ENCODE results near the gene UBE3D. TPM values are rescaled to one million over a fixed set of nuclear protein-coding genes. Genes with fewer than 3 reads are reported as not detected.

UBE3D gene
- total RNA-seq, 2 experiments from 2014 or later: 3.8 to 4.8 TPM

DNA sequence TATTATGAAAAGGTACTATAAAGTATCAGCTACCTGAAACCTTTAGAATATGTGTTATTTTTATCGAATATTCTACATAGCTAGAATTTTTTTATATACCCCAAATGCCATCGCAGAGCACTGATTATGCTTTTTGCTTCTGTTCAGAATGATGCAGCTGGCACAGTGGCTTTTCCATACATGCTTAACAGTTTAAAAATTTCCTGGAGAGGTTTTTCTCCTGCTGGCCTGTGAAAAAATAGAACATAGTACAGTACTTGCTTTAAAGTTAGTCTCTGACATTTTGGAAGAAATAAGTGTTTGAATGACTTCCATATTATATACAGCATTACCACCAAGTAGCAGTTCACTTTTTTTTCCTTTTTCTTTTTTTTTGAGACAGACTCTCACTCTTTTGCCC is 7.1 kb upstream of the UBE3D start:
- no peaks in the 10 kb centered on the region for H3K27me3 Mint-ChIP-seq
- DNase-seq: no peak
- H3K36me3 Mint-ChIP-seq (ENCODE audit: low read depth): no peaks in the 10 kb centered on the region
- ChIA-PET POLR2A (no interaction called here), CTCF (interaction anchor here (1.5 kb wide), 1 partner anchor 11 kb away, joined by 6 read pairs; no protein-coding TSS in a partner anchor)
- no peak overlapping the region for H3K27ac Mint-ChIP-seq
- H3K4me1 Mint-ChIP-seq: peaks cover 22% of the 10 kb centered on the region
- H3K9me3 Mint-ChIP-seq: no peaks in the 10 kb centered on the region
- H3K4me3 Mint-ChIP-seq: no peak overlapping the region

DNA sequence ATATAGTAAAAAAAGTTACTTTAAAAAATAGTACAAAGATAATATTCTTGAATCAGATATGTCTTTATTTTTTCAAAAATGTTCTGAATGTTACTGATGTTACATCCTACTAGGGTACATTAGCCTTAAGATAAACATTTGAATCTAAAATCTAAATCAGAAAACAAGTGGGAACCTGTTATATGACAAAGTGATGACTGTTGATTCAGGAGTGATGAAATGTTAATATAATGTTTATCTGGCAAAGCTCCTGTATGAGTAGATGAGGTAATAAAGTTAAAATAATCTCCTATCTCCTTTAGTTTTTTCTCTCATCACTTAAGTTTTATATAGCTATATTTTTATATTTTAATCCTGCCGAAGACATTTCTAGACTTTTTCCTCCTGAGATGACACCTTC is 6.1 kb upstream of the UBE3D start:
- H3K4me3 Mint-ChIP-seq: no peak overlapping the region
- H3K36me3 Mint-ChIP-seq (ENCODE audit: low read depth): no peaks in the 10 kb centered on the region
- no peak for DNase-seq
- H3K9me3 Mint-ChIP-seq: no peaks in the 10 kb centered on the region
- ChIA-PET POLR2A (no interaction called here), CTCF (interaction anchor here (1.5 kb wide), 1 partner anchor 12 kb away, joined by 6 read pairs; no protein-coding TSS in a partner anchor)
- no peaks in the 10 kb centered on the region for H3K27me3 Mint-ChIP-seq
- H3K27ac Mint-ChIP-seq: no peak overlapping the region
- peaks cover 25% of the 10 kb centered on the region for H3K4me1 Mint-ChIP-seq

DNA sequence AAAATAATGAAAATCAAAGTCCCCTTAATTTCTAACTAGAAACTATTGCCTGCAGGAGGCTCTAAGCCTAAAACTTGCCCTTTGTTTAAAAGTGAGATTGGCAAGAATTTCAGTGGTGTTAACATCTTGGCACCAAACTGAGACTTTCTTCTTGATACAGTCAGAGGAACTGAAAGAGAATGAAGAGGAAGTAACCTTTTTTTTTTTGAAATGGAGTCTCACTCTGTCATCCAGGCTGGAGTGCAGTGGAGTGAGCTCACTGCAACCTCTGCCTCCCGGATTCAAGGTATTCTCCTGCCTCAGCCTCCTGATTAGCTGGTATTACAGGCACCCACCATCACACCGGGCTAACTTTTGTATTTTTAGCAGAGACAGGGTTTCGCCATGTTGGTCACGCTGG is 5.4 kb upstream of the UBE3D start:
- Mint-ChIP-seq H3K4me1 (peaks cover 27% of the 10 kb centered on the region), H3K36me3 (ENCODE audit: low read depth) (no peaks in the 10 kb centered on the region), H3K27ac (no peak overlapping the region), H3K4me3 (no peak overlapping the region), H3K9me3 (no peaks in the 10 kb centered on the region), H3K27me3 (no peaks in the 10 kb centered on the region)
- DNase-seq: no peak
- ChIA-PET POLR2A (no interaction called here), CTCF (no interaction called here)

DNA sequence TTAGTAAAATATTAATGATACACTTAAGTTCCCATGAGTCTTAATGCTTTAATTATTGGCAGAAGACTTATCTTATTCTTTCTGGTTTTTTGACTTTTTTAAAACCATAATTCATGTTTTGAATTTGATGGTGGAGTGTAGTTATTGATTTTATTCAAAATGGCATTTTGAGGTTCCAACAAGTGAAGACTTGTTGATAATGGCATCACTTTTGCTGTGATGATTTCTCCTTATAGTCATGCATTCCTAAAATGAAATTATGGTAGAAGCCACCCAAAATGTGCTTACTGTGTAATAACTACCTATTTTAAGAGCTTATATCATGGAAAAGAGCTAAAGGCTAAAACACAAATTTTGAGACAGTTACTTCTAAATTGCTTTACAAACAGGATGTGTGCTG is 4.0 kb upstream of the UBE3D start:
- ChIA-PET CTCF (interaction anchor here (0.7 to 7.8 kb wide), 4 partner anchors 15 to 441 kb away, joined by 3 to 228 read pairs (median 4); no protein-coding TSS in a partner anchor), POLR2A (no interaction called here)
- H3K27ac Mint-ChIP-seq: no peak overlapping the region
- DNase-seq: no peak
- H3K4me1 Mint-ChIP-seq: peaks cover 35% of the 10 kb centered on the region
- H3K27me3 Mint-ChIP-seq: no peaks in the 10 kb centered on the region
- H3K36me3 Mint-ChIP-seq (ENCODE audit: low read depth): no peaks in the 10 kb centered on the region
- no peaks in the 10 kb centered on the region for H3K9me3 Mint-ChIP-seq
- H3K4me3 Mint-ChIP-seq: no peak overlapping the region

DNA sequence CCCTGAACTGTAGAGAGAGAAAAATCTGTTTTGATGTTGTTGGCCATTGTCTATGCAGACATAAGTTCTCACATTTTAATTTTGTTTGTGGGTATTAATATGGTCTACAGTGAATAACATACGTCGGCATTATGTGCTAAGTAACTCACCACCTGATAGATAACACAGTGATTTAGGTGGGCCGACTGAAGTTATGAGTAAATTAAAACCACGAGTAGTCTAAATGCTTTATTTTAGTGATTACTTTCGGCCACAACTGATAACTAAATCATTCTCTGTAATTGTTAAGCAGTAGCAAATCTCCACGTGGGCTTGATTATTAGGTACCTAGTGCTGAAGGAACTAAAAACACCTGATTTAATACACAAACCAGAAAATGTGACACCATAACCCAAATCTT is 3.0 kb upstream of the UBE3D start:
- Mint-ChIP-seq H3K27ac (peak overlapping the region; percentile 71), H3K36me3 (ENCODE audit: low read depth) (no peaks in the 10 kb centered on the region), H3K4me1 (peaks cover 43% of the 10 kb centered on the region), H3K9me3 (no peaks in the 10 kb centered on the region), H3K27me3 (no peaks in the 10 kb centered on the region), H3K4me3 (peak overlapping the region; percentile 88)
- DNase-seq: no peak
- POLR2A ChIA-PET: interaction anchor here (1.5 to 2.2 kb wide), 3 partner anchors 14 to 820 kb away, joined by 5 to 9 read pairs (median 9); no protein-coding TSS in a partner anchor
- CTCF ChIA-PET: interaction anchor here (0.5 to 7.8 kb wide), 7 partner anchors 13 to 669 kb away, joined by 3 to 228 read pairs (median 53); partner anchors contain the start of genes PGM3, PRSS35 and RWDD2A

DNA sequence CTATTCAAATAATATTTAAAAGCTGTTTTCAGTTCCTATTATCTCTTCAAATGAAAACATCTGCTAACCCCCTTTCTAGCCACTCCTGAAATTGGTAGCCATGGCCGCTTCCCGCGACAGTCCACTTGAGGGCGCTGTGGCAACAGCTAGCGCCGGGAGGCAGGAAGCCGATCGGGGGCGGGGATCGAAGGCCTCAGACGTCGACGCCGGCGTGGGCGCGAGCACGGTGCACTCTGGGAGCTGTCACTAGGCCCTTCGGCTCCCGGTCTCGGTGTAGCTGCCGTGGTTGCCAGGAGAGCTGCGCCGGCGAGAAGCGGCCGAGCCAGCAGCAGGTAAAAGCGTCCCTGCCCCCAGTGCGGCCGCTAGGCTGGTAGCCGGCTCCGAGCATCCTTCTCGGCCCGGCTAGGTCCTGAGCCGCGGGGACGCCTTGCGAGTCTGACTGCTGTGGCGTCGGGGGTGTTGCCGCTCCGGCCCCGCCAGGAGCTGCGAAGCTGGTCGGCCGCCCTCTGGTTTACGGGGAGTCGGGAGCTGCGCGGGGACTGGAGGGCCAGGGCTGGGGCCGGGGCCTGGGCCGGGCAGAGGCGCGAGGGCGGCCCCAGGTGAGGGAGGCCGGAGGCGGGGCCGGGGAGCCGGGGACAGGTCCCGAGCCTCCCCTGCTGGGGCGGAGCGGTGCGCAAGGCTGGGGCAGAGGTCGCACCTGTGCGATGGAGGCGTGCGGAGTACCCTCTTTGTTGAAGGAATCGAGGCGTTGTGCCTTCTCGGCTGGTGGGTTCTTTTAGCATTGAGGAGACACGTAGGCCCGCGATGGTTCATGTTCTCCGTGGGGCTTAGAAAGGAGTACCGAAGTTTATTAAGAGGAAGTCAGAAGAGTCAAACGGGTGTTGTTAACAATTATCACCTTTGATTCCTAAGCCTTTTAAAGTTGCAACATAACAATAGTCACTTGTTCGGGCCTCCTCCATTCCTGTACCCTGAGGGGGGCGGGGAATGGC is 2.1 kb upstream of the UBE3D start, which contains the start of gene DOP1A:
Gene DOP1A, plus strand, starts transcription at position 224 of the 992 bp plus-strand sequence. CDS start 29,307 bp downstream, outside the sequence.
- peak within 1 kb of the TSS; percentile 71 for H3K27ac Mint-ChIP-seq
- H3K9me3 Mint-ChIP-seq: no peaks in the 10 kb centered on the region
- H3K4me1 Mint-ChIP-seq: peaks cover 43% of the 10 kb centered on the region
- peak within 1 kb of the TSS; percentile 88 for H3K4me3 Mint-ChIP-seq
- CTCF ChIA-PET: interaction anchor here (0.6 to 7.8 kb wide), 46 partner anchors 8 to 870 kb away, joined by 3 to 228 read pairs (median 6); partner anchors contain the start of genes IBTK, PGM3, PRSS35 and RWDD2A
- no peaks in the 10 kb centered on the region for H3K27me3 Mint-ChIP-seq
- peak; percentile 95 for DNase-seq
- POLR2A ChIA-PET: interaction anchor here (0.9 to 2.2 kb wide), 8 partner anchors 13 to 819 kb away, joined by 3 to 9 read pairs (median 4); partner anchors contain the start of genes PGM3 and RWDD2A
- peaks cover 1% of the 10 kb centered on the region for H3K36me3 Mint-ChIP-seq (ENCODE audit: low read depth)

DNA sequence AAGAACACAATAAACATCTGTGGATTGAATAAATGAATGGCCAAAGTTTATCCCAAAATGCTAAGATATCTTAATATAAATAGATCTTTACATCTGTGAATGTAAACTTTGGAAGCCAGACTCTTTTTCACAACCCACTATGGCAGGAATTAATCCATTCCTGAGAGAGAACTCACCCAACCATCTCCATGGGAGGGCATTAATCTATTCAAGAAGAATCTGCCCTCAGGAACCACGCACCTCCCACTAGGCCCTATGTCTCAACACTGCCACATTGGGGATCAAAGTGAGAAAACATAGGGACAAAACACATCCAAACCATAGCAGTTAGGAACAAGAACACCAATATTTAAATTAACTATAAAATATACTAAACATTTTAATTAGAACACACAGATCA is 3.4 kb downstream of the UBE3D start:
- CTCF ChIA-PET: no interaction called here
- Mint-ChIP-seq H3K36me3 (ENCODE audit: low read depth) (peaks cover 2% of the 10 kb centered on the region), H3K4me1 (peaks cover 19% of the 10 kb centered on the region), H3K9me3 (no peaks in the 10 kb centered on the region), H3K4me3 (no peak overlapping the region), H3K27ac (no peak overlapping the region), H3K27me3 (no peaks in the 10 kb centered on the region)
- POLR2A ChIA-PET: no interaction called here
- DNase-seq: no peak

DNA sequence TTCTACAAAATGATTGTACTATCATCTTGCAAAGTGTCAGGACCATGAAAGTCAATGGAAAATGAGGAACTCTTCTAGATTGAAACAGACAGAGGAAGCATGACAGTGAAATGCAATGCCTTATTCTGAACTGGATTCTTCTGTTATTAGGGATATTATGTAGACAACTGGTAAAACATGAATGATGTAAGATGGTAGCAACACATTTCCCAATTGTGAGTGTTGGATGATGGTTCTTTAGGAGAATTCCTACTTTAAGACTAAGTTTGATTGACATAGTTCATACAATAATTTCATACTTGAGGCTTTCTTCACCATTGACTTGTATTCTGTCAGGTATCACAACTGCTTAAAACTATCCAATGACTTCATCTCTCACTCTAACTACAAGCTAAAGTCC is 4.5 kb downstream of the UBE3D start:
- H3K27me3 Mint-ChIP-seq: no peaks in the 10 kb centered on the region
- ChIA-PET POLR2A (no interaction called here), CTCF (no interaction called here)
- H3K4me3 Mint-ChIP-seq: no peak overlapping the region
- no peak overlapping the region for H3K27ac Mint-ChIP-seq
- H3K4me1 Mint-ChIP-seq: peaks cover 18% of the 10 kb centered on the region
- peaks cover 7% of the 10 kb centered on the region for H3K36me3 Mint-ChIP-seq (ENCODE audit: low read depth)
- H3K9me3 Mint-ChIP-seq: no peaks in the 10 kb centered on the region
- DNase-seq: no peak

DNA sequence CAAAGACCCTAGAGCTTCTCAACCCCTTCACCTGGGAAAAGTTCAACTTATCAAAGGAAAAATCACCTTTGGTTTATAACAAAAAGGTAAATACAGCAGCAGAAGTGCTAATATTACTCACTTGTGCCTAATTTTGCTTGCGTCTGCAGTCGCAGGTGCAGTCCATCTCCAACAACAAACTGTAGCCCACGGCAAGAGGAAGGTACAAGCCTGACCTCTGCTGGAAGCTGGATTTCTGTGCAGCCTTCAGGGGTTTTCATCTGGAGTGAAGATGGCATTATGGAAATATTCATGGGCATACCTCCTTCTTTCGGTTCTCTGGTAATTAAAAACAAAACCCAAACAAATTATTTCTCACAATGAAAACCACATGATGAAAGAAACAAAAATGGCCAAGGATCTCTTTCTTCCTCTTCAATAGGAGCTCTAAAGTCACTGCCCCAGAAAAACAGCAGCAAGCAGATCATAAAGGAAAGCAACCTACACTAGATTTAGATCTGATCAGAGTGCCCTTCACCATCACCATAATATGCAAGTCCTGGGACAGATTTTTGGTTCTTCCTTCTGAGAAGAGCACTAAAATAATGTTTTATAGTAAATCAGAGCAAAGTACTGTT is 7.8 kb downstream of the UBE3D start:
- peaks cover 7% of the 10 kb centered on the region for H3K36me3 Mint-ChIP-seq (ENCODE audit: low read depth)
- ChIA-PET POLR2A (no interaction called here), CTCF (interaction anchor here (0.7 to 8.1 kb wide), 5 partner anchors 9 to 809 kb away, joined by 3 to 80 read pairs (median 5); partner anchors contain the start of genes DOP1A and UBE3D)
- H3K4me3 Mint-ChIP-seq: no peak overlapping the region
- H3K27ac Mint-ChIP-seq: no peak overlapping the region
- no peaks in the 10 kb centered on the region for H3K4me1 Mint-ChIP-seq
- H3K27me3 Mint-ChIP-seq: no peaks in the 10 kb centered on the region
- DNase-seq: peak; percentile 20
- H3K9me3 Mint-ChIP-seq: no peaks in the 10 kb centered on the region

DNA sequence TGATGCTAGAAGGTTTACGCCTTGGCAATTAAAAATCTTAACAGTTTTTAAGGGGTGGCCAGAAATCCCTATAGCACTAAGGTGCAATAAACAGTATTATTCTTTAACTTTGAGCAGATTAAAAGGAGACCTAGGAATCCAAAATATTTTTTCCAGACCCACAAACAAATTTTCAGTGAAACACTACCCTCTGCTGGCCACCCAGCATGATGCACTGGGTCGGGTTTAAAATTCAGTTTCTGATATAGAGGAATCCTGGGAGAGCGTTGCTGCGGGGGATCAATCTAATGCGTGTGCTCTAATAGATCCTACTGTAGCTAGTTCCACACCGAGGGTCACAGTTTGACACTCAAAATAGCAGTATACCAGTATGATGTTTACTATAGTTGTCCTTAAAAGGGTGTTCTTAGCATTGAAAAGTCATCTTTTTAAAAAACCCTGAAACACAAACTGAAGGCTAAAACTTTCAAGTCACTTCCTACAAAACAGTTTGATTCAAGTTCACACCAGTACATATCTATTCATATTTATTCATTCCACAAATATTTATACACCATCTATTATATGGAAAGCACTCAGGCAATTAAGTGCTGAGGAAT is 10.2 kb downstream of the UBE3D start:
- POLR2A ChIA-PET: interaction anchor here (2.0 kb wide), 1 partner anchor 13 kb away, joined by 5 read pairs; the partner anchor contains the start of gene DOP1A
- Mint-ChIP-seq H3K4me3 (no peak overlapping the region), H3K27ac (no peak overlapping the region), H3K4me1 (no peaks in the 10 kb centered on the region), H3K27me3 (no peaks in the 10 kb centered on the region), H3K36me3 (ENCODE audit: low read depth) (peaks cover 6% of the 10 kb centered on the region), H3K9me3 (no peaks in the 10 kb centered on the region)
- peak; percentile 45 for DNase-seq
- CTCF ChIA-PET: interaction anchor here (0.6 to 8.1 kb wide), 6 partner anchors 11 to 804 kb away, joined by 3 to 80 read pairs (median 4); partner anchors contain the start of genes DOP1A and UBE3D

DNA sequence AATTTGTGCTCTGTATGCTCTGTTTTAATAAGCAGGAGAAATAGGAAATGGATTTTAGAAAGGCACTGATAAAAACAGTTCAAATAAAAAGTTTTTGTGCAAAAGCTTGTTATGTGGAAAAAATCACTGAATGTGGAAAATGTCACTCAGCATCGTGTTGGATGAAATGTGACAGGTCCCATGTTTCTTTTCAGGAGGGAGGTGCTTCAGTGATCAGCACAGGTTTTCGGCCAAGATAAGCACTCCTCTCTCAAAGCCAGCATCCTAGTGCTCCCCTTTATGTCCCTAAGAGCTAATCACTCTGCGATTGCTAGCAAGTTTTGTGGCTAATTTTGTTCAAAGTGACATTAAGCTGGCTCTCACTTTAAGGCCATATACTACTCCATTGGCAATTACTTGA is 12.0 kb downstream of the UBE3D start:
- H3K9me3 Mint-ChIP-seq: no peaks in the 10 kb centered on the region
- H3K36me3 Mint-ChIP-seq (ENCODE audit: low read depth): peaks cover 6% of the 10 kb centered on the region
- DNase-seq: no peak
- no peak overlapping the region for H3K4me3 Mint-ChIP-seq
- no peaks in the 10 kb centered on the region for H3K27me3 Mint-ChIP-seq
- no peaks in the 10 kb centered on the region for H3K4me1 Mint-ChIP-seq
- ChIA-PET POLR2A (interaction anchor here (1.1 kb wide), 1 partner anchor 12 kb away, joined by 3 read pairs; the partner anchor contains the start of gene UBE3D), CTCF (interaction anchor here (1.1 to 8.1 kb wide), 5 partner anchors 13 to 802 kb away, joined by 3 to 80 read pairs (median 10); partner anchors contain the start of genes DOP1A and UBE3D)
- H3K27ac Mint-ChIP-seq: no peak overlapping the region

DNA sequence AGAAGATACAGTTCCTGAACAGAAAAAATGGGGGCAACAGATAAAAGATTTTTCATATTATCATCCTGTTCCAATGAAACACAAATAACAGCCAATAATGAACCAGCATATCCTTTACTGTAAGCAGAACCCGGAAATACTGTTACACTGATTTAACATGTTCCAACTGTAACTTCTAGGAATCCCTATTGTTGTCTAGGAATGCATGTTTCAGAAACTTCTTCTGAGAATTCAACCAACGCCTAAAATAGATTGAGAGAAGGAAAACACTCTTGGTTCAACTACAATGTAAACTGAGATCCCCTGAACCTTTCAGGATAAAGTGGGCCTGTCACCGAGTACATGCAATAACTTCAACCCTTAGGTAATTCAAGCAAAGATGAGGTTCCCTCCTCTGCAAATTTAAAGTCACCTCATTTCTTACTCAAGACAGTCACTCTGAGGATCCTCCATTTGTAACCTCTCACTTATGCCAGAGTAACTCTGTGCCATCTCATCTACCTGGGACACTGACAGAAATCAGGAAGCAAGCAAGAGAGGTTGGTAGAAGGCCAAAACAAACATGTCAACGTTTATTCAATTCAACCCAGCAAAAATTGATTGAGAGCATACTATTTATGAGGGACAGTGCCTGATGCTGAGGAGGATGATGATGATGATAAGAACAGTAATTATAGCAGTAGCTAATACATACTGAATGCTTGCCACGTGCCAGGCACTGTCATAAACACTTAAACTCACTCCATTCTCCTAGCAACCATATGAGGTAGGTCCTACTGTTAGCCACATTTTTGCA is 14.1 kb downstream of the UBE3D start:
- peaks cover 5% of the 10 kb centered on the region for H3K36me3 Mint-ChIP-seq (ENCODE audit: low read depth)
- no peaks in the 10 kb centered on the region for H3K9me3 Mint-ChIP-seq
- CTCF ChIA-PET: interaction anchor here (8.1 kb wide), 1 partner anchor 15 kb away, joined by 80 read pairs; the partner anchor contains the start of genes DOP1A and UBE3D
- H3K4me3 Mint-ChIP-seq: no peak overlapping the region
- no peaks in the 10 kb centered on the region for H3K4me1 Mint-ChIP-seq
- H3K27me3 Mint-ChIP-seq: no peaks in the 10 kb centered on the region
- no peak for DNase-seq
- POLR2A ChIA-PET: interaction anchor here (1.2 kb wide), 1 partner anchor 15 kb away, joined by 3 read pairs; no protein-coding TSS in a partner anchor
- no peak overlapping the region for H3K27ac Mint-ChIP-seq
